Neutrophil (primary cell): Measurements from ENCODE around the gene ARHGAP44.

Experiments
- H3K27ac ChIP-seq: fragments of 200-600 bp; sonication (generic); 2 replicates; pipeline ENCODE4 v1.5.1; 2016; ENCODE audit warnings: mild to moderate bottlenecking, moderate library complexity
- H3K27me3 ChIP-seq: fragments of 200-600 bp; sonication (generic); 2 replicates; pipeline ENCODE4 v1.6.0; 2016; ENCODE audit warnings: mild to moderate bottlenecking
- H3K36me3 ChIP-seq: fragments of 200-600 bp; sonication (generic); 2 replicates; pipeline ENCODE4 v1.5.1; 2017
- H3K4me1 ChIP-seq, 2 experiments: fragments of 200-600 bp in 1 of 2; sonication (generic) in 1 of 2; 1 replicate in 1 of 2; 2 replicates in 1 of 2; pipeline versions ENCODE4 v1.5.1 to v1.6.1; 2013 to 2016; ENCODE audit warnings: low read depth in 1 of 2, low read length in 1 of 2, mild to moderate bottlenecking in 1 of 2, moderate library complexity in 1 of 2; ENCODE audit not compliant: control insufficient read depth in 1 of 2, insufficient read depth in 1 of 2
- H3K4me3 ChIP-seq, 2 experiments: fragments of 200-600 bp in 1 of 2; sonication (generic) in 1 of 2; 1 replicate in 1 of 2; 2 replicates in 1 of 2; pipeline ENCODE4 v1.5.1; 2013 to 2016; ENCODE audit warnings: low read depth in 1 of 2, low read length in 1 of 2, mild to moderate bottlenecking in 1 of 2, moderate library complexity in 1 of 2
- H3K9me3 ChIP-seq: fragments of 200-600 bp; sonication (generic); 2 replicates; pipeline ENCODE4 v1.5.1; 2016
- TF ChIP-seq, protein P1 (sequence below): fragments of 200-600 bp; sonication (generic); IDR thresholded peaks from 2 replicates; pipeline ENCODE4 v1.5.1; 2016; ENCODE audit warnings: antibody characterized with exemption

Gene ARHGAP44

GRCh38 chr17:12955521-12955920, 166.2 kb downstream of the ARHGAP44 start:
- Histone ChIP-seq H3K4me3 (no peak overlapping the region), H3K4me1 (no peaks in the 10 kb centered on the region), H3K27me3 (no peaks in the 10 kb centered on the region), H3K9me3 (no peaks in the 10 kb centered on the region), H3K27ac (no peak overlapping the region), H3K36me3 (no peaks in the 10 kb centered on the region)
- TF ChIP-seq, protein P1, sequence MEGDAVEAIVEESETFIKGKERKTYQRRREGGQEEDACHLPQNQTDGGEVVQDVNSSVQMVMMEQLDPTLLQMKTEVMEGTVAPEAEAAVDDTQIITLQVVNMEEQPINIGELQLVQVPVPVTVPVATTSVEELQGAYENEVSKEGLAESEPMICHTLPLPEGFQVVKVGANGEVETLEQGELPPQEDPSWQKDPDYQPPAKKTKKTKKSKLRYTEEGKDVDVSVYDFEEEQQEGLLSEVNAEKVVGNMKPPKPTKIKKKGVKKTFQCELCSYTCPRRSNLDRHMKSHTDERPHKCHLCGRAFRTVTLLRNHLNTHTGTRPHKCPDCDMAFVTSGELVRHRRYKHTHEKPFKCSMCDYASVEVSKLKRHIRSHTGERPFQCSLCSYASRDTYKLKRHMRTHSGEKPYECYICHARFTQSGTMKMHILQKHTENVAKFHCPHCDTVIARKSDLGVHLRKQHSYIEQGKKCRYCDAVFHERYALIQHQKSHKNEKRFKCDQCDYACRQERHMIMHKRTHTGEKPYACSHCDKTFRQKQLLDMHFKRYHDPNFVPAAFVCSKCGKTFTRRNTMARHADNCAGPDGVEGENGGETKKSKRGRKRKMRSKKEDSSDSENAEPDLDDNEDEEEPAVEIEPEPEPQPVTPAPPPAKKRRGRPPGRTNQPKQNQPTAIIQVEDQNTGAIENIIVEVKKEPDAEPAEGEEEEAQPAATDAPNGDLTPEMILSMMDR: no peak

DNA sequence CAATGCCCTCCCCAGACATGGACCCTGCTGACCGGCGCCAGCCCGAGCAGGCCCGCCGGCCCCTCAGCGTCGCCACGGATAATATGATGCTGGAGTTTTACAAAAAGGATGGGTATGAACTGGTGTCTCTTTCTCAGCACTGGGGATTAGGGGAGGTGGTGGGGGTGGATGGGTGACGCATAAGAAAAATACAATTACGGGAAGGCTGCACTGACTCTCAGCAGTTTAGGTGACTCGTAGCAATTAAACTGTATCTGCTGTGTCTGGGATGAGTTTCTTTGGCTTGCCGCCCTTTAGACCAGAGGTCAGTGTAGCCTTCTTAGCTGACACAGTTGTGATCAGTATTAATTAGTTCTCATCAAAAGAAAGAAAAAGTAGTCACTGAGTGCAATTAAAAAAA, 169.5 kb downstream of the ARHGAP44 start:
- H3K4me1 ChIP-seq: no peaks in the 10 kb centered on the region
- no peak overlapping the region for H3K27ac ChIP-seq
- no peaks in the 10 kb centered on the region for H3K9me3 ChIP-seq
- no peaks in the 10 kb centered on the region for H3K36me3 ChIP-seq
- H3K4me3 ChIP-seq: no peak overlapping the region
- H3K27me3 ChIP-seq: no peaks in the 10 kb centered on the region
- TF ChIP-seq, protein P1: no peak

- TF ChIP-seq, protein P1: no peak
Measured at GRCh38 chr17:12959441-12959840, 170.1 kb downstream of the ARHGAP44 start.

DNA sequence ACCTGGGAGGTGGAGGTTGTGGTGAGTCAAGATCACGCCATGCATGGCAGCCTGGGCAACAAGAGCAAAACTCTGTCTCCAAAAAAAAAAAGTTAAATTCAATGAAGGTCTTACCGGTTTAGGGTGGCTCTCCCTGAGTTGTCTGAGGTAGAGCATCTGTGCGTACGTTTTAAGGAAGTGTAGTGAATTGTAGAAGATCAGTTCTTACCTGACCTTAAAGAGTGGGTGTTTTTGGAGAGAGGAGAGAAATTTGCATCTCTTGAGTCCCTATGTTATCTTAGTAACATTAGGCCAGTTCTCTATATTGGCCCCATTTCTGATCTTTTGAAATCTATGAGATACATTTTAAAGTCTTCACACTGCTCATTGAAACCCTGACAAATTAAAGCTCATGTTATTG, 172.4 kb downstream of the ARHGAP44 start:
- Histone ChIP-seq H3K9me3 (no peaks in the 10 kb centered on the region), H3K4me3 (no peak overlapping the region), H3K36me3 (no peaks in the 10 kb centered on the region), H3K27me3 (no peaks in the 10 kb centered on the region), H3K4me1 (no peaks in the 10 kb centered on the region), H3K27ac (no peak overlapping the region)
- TF ChIP-seq, protein P1: no peak

More at GRCh38 chr17:12959441-12959840, 170.1 kb downstream of the ARHGAP44 start:
- Histone ChIP-seq H3K4me3 (no peak overlapping the region), H3K36me3 (no peaks in the 10 kb centered on the region), H3K9me3 (no peaks in the 10 kb centered on the region), H3K4me1 (no peaks in the 10 kb centered on the region), H3K27me3 (no peaks in the 10 kb centered on the region), H3K27ac (no peak overlapping the region)

DNA sequence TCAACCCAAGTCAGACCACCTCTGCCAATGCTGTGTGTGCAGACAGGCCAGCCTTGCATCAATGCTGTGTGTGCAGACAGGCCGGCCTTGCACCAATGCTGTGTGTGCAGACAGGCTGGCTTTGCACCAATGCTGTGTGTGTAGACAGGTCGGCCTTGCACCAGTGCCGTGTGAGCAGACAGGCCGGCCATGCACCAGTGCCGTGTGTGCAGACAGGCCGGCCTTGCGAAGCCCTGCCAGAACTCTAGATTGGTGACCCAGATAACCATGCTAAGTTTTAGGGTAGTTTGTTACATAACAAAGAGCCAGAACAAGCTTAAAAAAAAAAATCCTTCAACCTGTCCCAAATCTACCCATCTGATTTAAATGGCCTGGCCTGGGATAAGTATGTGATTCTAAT, 174.2 kb downstream of the ARHGAP44 start:
- TF ChIP-seq, protein P1: no peak
- H3K4me1 ChIP-seq: no peaks in the 10 kb centered on the region
- H3K4me3 ChIP-seq: no peak overlapping the region

GRCh38 chr17:12964162-12964561, 174.9 kb downstream of the ARHGAP44 start:
- H3K4me1 ChIP-seq: no peaks in the 10 kb centered on the region
- no peaks in the 10 kb centered on the region for H3K9me3 ChIP-seq
- no peak overlapping the region for H3K4me3 ChIP-seq
- TF ChIP-seq, protein P1: no peak
- no peaks in the 10 kb centered on the region for H3K36me3 ChIP-seq
- H3K27ac ChIP-seq: no peak overlapping the region
- no peaks in the 10 kb centered on the region for H3K27me3 ChIP-seq

More for the DNA sequence above, 174.2 kb downstream of the ARHGAP44 start:
- Histone ChIP-seq H3K27ac (no peak overlapping the region), H3K27me3 (no peaks in the 10 kb centered on the region), H3K9me3 (no peaks in the 10 kb centered on the region), H3K36me3 (no peaks in the 10 kb centered on the region)
